MM.1S (cell line): ENCODE data around the gene CD58.

ENCODE experiments used
- DNase-seq: peaks from one replicate; pipeline ENCODE4 v3.0.0-alpha.2; 2015
- H2AFZ ChIP-seq: fragments of 300-600 bp; sonication (generic); 2 replicates; pipeline ENCODE4 v1.6.0; 2016; ENCODE audit warnings: antibody characterized with exemption, low read length
- H3F3A ChIP-seq: fragments of 300-600 bp; sonication (generic); 2 replicates; pipeline ENCODE4 v1.6.1; 2016; ENCODE audit warnings: mild to moderate bottlenecking, antibody characterized with exemption, low read length, moderate library complexity, mixed read lengths; ENCODE audit not compliant: insufficient read depth
- H3K27ac ChIP-seq: fragments of 300-600 bp; sonication (generic); 2 replicates; pipeline ENCODE4 v1.5.1; 2016; ENCODE audit warnings: mild to moderate bottlenecking, low read length
- H3K27me3 ChIP-seq: fragments of 300-600 bp; sonication (generic); replicated peaks from 2 replicates; pipeline ENCODE4 v1.6.0; 2016; ENCODE audit warnings: low read length; ENCODE audit not compliant: insufficient read depth
- H3K36me3 ChIP-seq: fragments of 300-600 bp; sonication (generic); replicated peaks from 2 replicates; pipeline ENCODE4 v1.6.1; 2016; ENCODE audit warnings: mild to moderate bottlenecking, low read length, mixed read lengths; ENCODE audit not compliant: insufficient read depth
- H3K4me1 ChIP-seq: fragments of 300-600 bp; sonication (generic); 2 replicates; pipeline ENCODE4 v1.6.1; 2016; ENCODE audit warnings: low read length, mixed read lengths
- H3K4me2 ChIP-seq: fragments of 300-600 bp; sonication (generic); 2 replicates; pipeline ENCODE4 v1.6.0; 2016; ENCODE audit warnings: low read depth, low read length
- H3K4me3 ChIP-seq: fragments of 300-600 bp; sonication (generic); 2 replicates; pipeline ENCODE4 v1.5.1; 2016; ENCODE audit warnings: low read length, mixed read lengths
- H3K79me2 ChIP-seq: fragments of 300-600 bp; sonication (generic); 2 replicates; pipeline ENCODE4 v1.6.1; 2016; ENCODE audit warnings: mixed run types, low read length, mixed read lengths
- H3K9ac ChIP-seq: fragments of 300-600 bp; sonication (generic); 2 replicates; pipeline ENCODE4 v1.6.1; 2016; ENCODE audit warnings: low read length, mixed read lengths
- H3K9me2 ChIP-seq: fragments of 300-600 bp; sonication (generic); replicated peaks from 2 replicates; pipeline ENCODE4 v1.6.1; 2016; ENCODE audit warnings: mild to moderate bottlenecking, low read length, mixed read lengths; ENCODE audit not compliant: insufficient read depth
- H3K9me3 ChIP-seq: fragments of 300-600 bp; sonication (generic); replicated peaks from 2 replicates; pipeline ENCODE4 v1.6.1; 2016; ENCODE audit warnings: mild to moderate bottlenecking, low read length, mixed read lengths; ENCODE audit not compliant: insufficient read depth
- H4K20me1 ChIP-seq: fragments of 300-600 bp; sonication (generic); 2 replicates; pipeline ENCODE4 v1.6.1; 2016; ENCODE audit warnings: mild to moderate bottlenecking, low read length, moderate library complexity, mixed read lengths; ENCODE audit not compliant: insufficient read depth
- CTCF ChIP-seq: fragments of 300-600 bp; sonication (generic); IDR thresholded peaks from 2 replicates; pipeline ENCODE4 v1.5.1; 2016; ENCODE audit warnings: antibody characterized with exemption, low read length, mixed read lengths
- EZH2 ChIP-seq: fragments of 300-600 bp; sonication (generic); optimal IDR thresholded peaks from 2 replicates; pipeline ENCODE3; 2017; ENCODE audit warnings: low read depth, mild to moderate bottlenecking, antibody characterized with exemption, low read length, mixed read lengths
- EZH2phosphoT487 ChIP-seq: fragments of 300-600 bp; sonication (generic); IDR thresholded peaks from 2 replicates; pipeline ENCODE4 v1.6.1; 2018; ENCODE audit warnings: antibody characterized with exemption, low read length

Gene CD58

GRCh38 chr1:116501125-116501869 is 69.5 kb downstream of the CD58 start:
- Histone ChIP-seq H3K4me3 (no peak overlapping the region), H3K27me3 (no peaks in the 10 kb centered on the region), H3K4me2 (no peak overlapping the region), H3F3A (peaks cover 6% of the 10 kb centered on the region), H3K9me3 (no peaks in the 10 kb centered on the region), H3K36me3 (no peaks in the 10 kb centered on the region), H3K9me2 (no peaks in the 10 kb centered on the region), H3K27ac (no peak overlapping the region), H4K20me1 (no peaks in the 10 kb centered on the region), H3K9ac (no peak overlapping the region), H2AFZ (no peak overlapping the region), H3K4me1 (peaks cover 28% of the 10 kb centered on the region), H3K79me2 (no peaks in the 10 kb centered on the region)
- no peak for DNase-seq
- TF ChIP-seq CTCF (no peak), EZH2phosphoT487 (no peak), EZH2 (no peak)

GRCh38 chr1:116498789-116499628 is 71.8 kb downstream of the CD58 start:
- DNase-seq: no peak
- Histone ChIP-seq H3K9me3 (no peaks in the 10 kb centered on the region), H3K4me3 (no peak overlapping the region), H3F3A (no peaks in the 10 kb centered on the region), H2AFZ (no peak overlapping the region), H3K9me2 (no peaks in the 10 kb centered on the region), H3K79me2 (no peaks in the 10 kb centered on the region), H3K36me3 (no peaks in the 10 kb centered on the region), H3K4me1 (peaks cover 11% of the 10 kb centered on the region), H3K27ac (no peak overlapping the region), H3K4me2 (no peak overlapping the region), H3K27me3 (no peaks in the 10 kb centered on the region), H3K9ac (no peak overlapping the region), H4K20me1 (no peaks in the 10 kb centered on the region)
- peak; percentile 46 for TF ChIP-seq CTCF
- TF ChIP-seq EZH2phosphoT487: no peak
- no peak for TF ChIP-seq EZH2

DNA sequence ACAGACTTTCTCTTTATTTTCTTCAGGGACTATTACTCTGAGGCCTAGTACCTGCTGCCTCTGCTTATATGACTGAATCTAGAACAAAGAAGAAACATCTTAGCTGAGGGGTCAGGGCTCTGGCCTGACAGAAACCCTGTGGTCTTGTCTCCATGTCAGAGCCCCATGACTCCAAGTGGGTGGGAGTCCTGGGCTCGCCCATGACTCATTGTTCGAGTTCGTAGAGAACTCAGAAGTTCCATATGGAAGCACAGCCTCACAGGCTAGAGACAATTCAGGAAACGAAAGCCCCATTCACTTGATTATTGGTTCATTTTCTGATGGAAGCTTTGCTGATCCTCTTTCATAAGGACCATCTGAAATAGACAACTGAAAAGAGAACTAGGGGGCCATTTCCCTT is 73.2 kb downstream of the CD58 start:
- Histone ChIP-seq H3K4me2 (no peak overlapping the region), H3K27me3 (no peaks in the 10 kb centered on the region), H3K9me3 (no peaks in the 10 kb centered on the region), H3K79me2 (no peaks in the 10 kb centered on the region), H3K9ac (no peak overlapping the region), H2AFZ (no peak overlapping the region), H3K36me3 (no peaks in the 10 kb centered on the region), H3K9me2 (no peaks in the 10 kb centered on the region), H3K4me1 (no peaks in the 10 kb centered on the region), H3F3A (no peaks in the 10 kb centered on the region), H3K27ac (no peak overlapping the region), H3K4me3 (no peak overlapping the region), H4K20me1 (no peaks in the 10 kb centered on the region)
- no peak for DNase-seq
- TF ChIP-seq CTCF: no peak
- TF ChIP-seq EZH2phosphoT487: no peak
- no peak for TF ChIP-seq EZH2
